Esophagus squamous epithelium (tissue), 4 donors: ENCODE results near the gene DAAM1.

ENCODE experiments used
- POLR2A ChIP-seq, 4 donors: fragments of 450-650 bp; IDR thresholded peaks; one replicate each; pipeline ENCODE4 v1.6.1; 2017; ENCODE audit warnings: antibody characterized with exemption in 4 of 4, mild to moderate bottlenecking in 4 of 4, moderate library complexity in 3 of 4
- TF ChIP-seq, protein P1 (sequence below), 6 experiments: fragments of 450-650 bp in 4 of 6; fragments of 200-600 bp in 2 of 6; sonication (generic) in 2 of 6; IDR thresholded peaks; one replicate each; pipeline ENCODE4 v1.5.1; 2016 to 2019; ENCODE audit warnings: antibody characterized with exemption in 6 of 6, mild to moderate bottlenecking in 4 of 6, moderate library complexity in 4 of 6

DNA sequence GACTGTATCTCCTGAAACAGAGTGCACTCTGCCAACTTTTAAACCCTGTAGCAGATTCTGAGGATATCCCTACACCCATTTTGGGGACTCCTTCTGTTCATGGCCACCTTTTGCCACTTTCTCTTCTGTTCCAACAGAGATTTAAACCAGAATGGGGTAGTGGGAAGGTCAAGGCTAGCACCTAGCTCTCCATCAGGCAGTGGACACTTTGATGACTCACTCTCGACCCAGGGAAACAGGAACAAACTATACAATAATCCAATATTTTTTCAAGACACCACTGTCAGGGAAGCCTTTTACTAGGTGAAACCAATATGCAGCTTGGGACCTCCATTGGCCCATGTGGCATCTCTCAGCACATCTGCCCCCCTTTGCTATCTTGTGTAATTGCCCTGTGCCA lies 103.6 kb downstream of the DAAM1 start:
- TF ChIP-seq, protein P1, sequence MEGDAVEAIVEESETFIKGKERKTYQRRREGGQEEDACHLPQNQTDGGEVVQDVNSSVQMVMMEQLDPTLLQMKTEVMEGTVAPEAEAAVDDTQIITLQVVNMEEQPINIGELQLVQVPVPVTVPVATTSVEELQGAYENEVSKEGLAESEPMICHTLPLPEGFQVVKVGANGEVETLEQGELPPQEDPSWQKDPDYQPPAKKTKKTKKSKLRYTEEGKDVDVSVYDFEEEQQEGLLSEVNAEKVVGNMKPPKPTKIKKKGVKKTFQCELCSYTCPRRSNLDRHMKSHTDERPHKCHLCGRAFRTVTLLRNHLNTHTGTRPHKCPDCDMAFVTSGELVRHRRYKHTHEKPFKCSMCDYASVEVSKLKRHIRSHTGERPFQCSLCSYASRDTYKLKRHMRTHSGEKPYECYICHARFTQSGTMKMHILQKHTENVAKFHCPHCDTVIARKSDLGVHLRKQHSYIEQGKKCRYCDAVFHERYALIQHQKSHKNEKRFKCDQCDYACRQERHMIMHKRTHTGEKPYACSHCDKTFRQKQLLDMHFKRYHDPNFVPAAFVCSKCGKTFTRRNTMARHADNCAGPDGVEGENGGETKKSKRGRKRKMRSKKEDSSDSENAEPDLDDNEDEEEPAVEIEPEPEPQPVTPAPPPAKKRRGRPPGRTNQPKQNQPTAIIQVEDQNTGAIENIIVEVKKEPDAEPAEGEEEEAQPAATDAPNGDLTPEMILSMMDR (IDR thresholded peaks at IDR 0.05) = no peak
- no peak for TF ChIP-seq POLR2A (IDR thresholded peaks at IDR 0.05)
